HEK293T (cell line): ENCODE results near the gene MFRP.
A peak's percentile ranks its signal among the peaks of the same experiment; 100 is the strongest.

Source experiments
- CTCF ChIA-PET: fragments of 350-600 bp; formaldehyde crosslinking; extraction: SDS; loops from one replicate; lab custom pipeline; 2021; ENCODE audit warnings: antibody characterized with exemption, inconsistent platforms; lab: Yijun Ruan, JAX
- POLR2A ChIA-PET: fragments of 350-600 bp; formaldehyde crosslinking; extraction: SDS; loops from one replicate; lab custom pipeline; 2020; ENCODE audit warnings: antibody characterized with exemption, inconsistent platforms; lab: Yijun Ruan, JAX
- DNase-seq: peaks from one replicate; pipeline ENCODE4 v3.0.0; 2012; ENCODE audit warnings: mixed read lengths; ENCODE audit errors: extremely low spot score
- ARNT ChIP-seq: fragments of 450-650 bp; IDR thresholded peaks from 2 replicates; pipeline ENCODE4 v1.6.1; 2017; ENCODE audit warnings: mild to moderate bottlenecking
- BHLHE40 ChIP-seq: fragments of 450-650 bp; IDR thresholded peaks from 2 replicates; pipeline ENCODE4 v1.6.1; 2016; ENCODE audit warnings: mild to moderate bottlenecking, moderate library complexity, borderline replicate concordance
- CTBP1 ChIP-seq: fragments of 450-650 bp; IDR thresholded peaks from 2 replicates; pipeline ENCODE4 v1.6.1; 2016; ENCODE audit warnings: borderline replicate concordance
- ELF4 ChIP-seq: fragments of 450-650 bp; IDR thresholded peaks from 2 replicates; pipeline ENCODE4 v1.6.1; 2017; ENCODE audit warnings: antibody characterized with exemption
- FOXA1 ChIP-seq: fragments of 450-650 bp; IDR thresholded peaks from 2 replicates; pipeline ENCODE4 v1.6.1; 2016; ENCODE audit warnings: mild to moderate bottlenecking
- FOXK2 ChIP-seq: fragments of 450-650 bp; IDR thresholded peaks from 2 replicates; pipeline ENCODE4 v1.6.1; 2016; ENCODE audit warnings: mild to moderate bottlenecking
- FOXM1 ChIP-seq: fragments of 450-650 bp; IDR thresholded peaks from 2 replicates; pipeline ENCODE4 v1.6.1; 2017; ENCODE audit warnings: mild to moderate bottlenecking, borderline replicate concordance
- HDGF ChIP-seq: fragments of 450-650 bp; IDR thresholded peaks from 2 replicates; pipeline ENCODE4 v1.6.1; 2017; ENCODE audit warnings: antibody characterized with exemption, borderline replicate concordance
- L3MBTL2 ChIP-seq: fragments of 450-650 bp; conservative IDR thresholded peaks from 2 replicates; pipeline ENCODE4 v1.6.1; 2016; ENCODE audit warnings: mild to moderate bottlenecking
- LEF1 ChIP-seq: fragments of 450-650 bp; IDR thresholded peaks from 2 replicates; pipeline ENCODE4 v1.6.1; 2017; ENCODE audit warnings: mild to moderate bottlenecking, borderline replicate concordance
- NFRKB ChIP-seq: fragments of 450-650 bp; IDR thresholded peaks from 2 replicates; pipeline ENCODE4 v1.6.1; 2016; ENCODE audit warnings: mild to moderate bottlenecking, moderate library complexity
- PKNOX1 ChIP-seq: fragments of 450-650 bp; IDR thresholded peaks from 2 replicates; pipeline ENCODE4 v1.6.1; 2016
- SP1 ChIP-seq: fragments of 450-650 bp; IDR thresholded peaks from 2 replicates; pipeline ENCODE4 v1.6.1; 2017
- SUZ12 ChIP-seq: fragments of 450-650 bp; IDR thresholded peaks from 2 replicates; pipeline ENCODE4 v1.6.1; 2016; ENCODE audit warnings: mild to moderate bottlenecking
- TARDBP ChIP-seq: fragments of 450-650 bp; IDR thresholded peaks from 2 replicates; pipeline ENCODE4 v1.6.1; 2016
- ZNF384 ChIP-seq: fragments of 450-650 bp; IDR thresholded peaks from 2 replicates; pipeline ENCODE4 v1.6.1; 2016

Gene MFRP

DNA sequence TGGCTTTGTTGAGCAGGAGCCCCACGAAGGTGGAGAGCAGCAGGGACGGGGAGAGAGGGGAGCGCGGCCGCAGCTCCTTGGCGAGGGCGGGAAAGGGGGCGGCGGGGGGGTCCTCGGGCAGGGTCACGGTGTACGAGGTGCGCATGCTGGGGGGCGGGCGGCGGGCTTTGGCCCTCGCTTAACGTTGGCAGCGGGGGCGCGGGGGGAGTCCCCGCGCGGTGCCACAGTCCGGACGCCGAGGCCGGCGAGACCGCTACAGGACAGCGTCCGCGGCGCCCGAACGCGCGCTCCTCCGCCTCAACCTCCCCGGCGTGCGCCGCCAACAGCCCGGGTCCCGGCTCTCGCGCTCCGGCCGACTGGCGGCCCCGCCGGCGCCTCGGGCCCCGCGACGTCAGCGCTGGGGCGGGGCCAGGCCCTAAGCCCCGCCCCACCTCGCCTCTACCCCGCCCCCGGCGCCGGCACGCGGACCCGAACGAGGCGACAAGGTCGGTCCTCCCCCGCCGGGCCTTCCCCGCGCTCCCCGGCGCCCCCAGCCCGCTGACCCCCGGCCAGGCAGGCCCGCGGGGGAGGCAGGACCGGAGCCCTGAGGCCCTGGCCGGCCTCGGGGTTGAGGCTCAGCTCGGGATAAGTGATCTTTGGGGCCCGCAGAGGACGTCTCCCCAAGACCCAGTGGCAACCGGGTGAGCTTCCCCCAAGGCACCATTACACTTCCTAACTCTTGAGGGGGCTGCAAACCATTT is 17.5 kb upstream of the MFRP start:
- peak; percentile 93 for DNase-seq
- POLR2A ChIA-PET: interaction anchor here (1.6 kb wide), 1 partner anchor 30 kb away, joined by 4 read pairs; the partner anchor contains the start of gene RNF26
- TF ChIP-seq ARNT (no peak), L3MBTL2 (peak; percentile 32; the same call in 1 of the 2 replicates), ZNF384 (no peak)
- CTCF ChIA-PET: interaction anchor here (1.3 to 1.6 kb wide), 4 partner anchors 8 to 26 kb away, joined by 3 to 7 read pairs (median 4); partner anchors contain the start of gene C1QTNF5

GRCh38 chr11:119363081-119363850 is 16.8 kb upstream of the MFRP start:
- ChIA-PET CTCF (interaction anchor here (0.7 to 2.3 kb wide), 3 partner anchors 23 to 216 kb away, joined by 4 to 11 read pairs (median 8); no protein-coding TSS in a partner anchor), POLR2A (no interaction called here)
- TF ChIP-seq PKNOX1: no peak
- TF ChIP-seq LEF1: no peak
- no peak for TF ChIP-seq ARNT
- TF ChIP-seq ZNF384: no peak
- no peak for TF ChIP-seq FOXK2
- no peak for TF ChIP-seq SUZ12
- TF ChIP-seq HDGF: no peak
- no peak for TF ChIP-seq ELF4
- no peak for TF ChIP-seq BHLHE40
- TF ChIP-seq SP1: no peak
- no peak for TF ChIP-seq NFRKB
- TF ChIP-seq CTBP1: no peak
- TF ChIP-seq FOXM1: no peak
- no peak for TF ChIP-seq TARDBP
- TF ChIP-seq L3MBTL2: no peak
- no peak for DNase-seq

DNA sequence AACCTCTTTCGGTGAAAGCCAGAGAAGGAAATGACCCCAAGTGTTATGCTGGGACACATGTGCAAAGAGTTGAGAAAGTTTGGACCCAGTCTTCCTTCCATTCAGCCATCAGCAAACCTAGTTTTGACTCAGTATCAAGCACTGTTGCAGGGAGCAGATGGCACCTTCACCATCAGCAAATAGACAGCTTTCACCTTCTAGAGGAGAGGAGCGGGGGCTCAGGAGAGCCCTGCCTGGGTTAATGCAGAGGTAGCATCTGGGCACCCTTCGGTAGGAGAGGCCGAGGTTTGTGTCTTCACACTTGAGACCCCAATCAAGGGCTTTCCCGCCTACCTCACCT is 16.2 kb upstream of the MFRP start:
- ChIA-PET POLR2A (interaction anchor here (1.4 kb wide), 1 partner anchor 24 kb away, joined by 4 read pairs; no protein-coding TSS in a partner anchor), CTCF (interaction anchor here (0.7 to 2.4 kb wide), 4 partner anchors 18 to 216 kb away, joined by 4 to 11 read pairs (median 8); partner anchors contain the start of gene USP2)

GRCh38 chr11:119361941-119362725 is 15.6 kb upstream of the MFRP start:
- CTCF ChIA-PET: interaction anchor here (0.6 to 2.4 kb wide), 8 partner anchors 8 to 215 kb away, joined by 3 to 11 read pairs (median 6); partner anchors contain the start of gene USP2
- DNase-seq: no peak
- POLR2A ChIA-PET: interaction anchor here (0.9 to 1.4 kb wide), 3 partner anchors 19 to 28 kb away, joined by 3 to 4 read pairs (median 4); partner anchors contain the start of gene RNF26
- TF ChIP-seq TARDBP: no peak
- no peak for TF ChIP-seq BHLHE40
- no peak for TF ChIP-seq SP1
- no peak for TF ChIP-seq CTBP1
- TF ChIP-seq ELF4: no peak
- no peak for TF ChIP-seq ZNF384
- no peak for TF ChIP-seq NFRKB
- no peak for TF ChIP-seq FOXA1
- no peak for TF ChIP-seq PKNOX1
- no peak for TF ChIP-seq LEF1
- TF ChIP-seq L3MBTL2: no peak
- no peak for TF ChIP-seq FOXK2
- TF ChIP-seq ARNT: no peak
- TF ChIP-seq FOXM1: no peak
- TF ChIP-seq SUZ12: no peak
- no peak for TF ChIP-seq HDGF

More for the DNA sequence above, 16.2 kb upstream of the MFRP start:
- no peak for DNase-seq
- no peak for TF ChIP-seq SP1
- TF ChIP-seq TARDBP: no peak
- no peak for TF ChIP-seq CTBP1
- TF ChIP-seq FOXM1: no peak
- TF ChIP-seq ZNF384: no peak
- no peak for TF ChIP-seq HDGF
- no peak for TF ChIP-seq ELF4
- no peak for TF ChIP-seq SUZ12
- TF ChIP-seq PKNOX1: no peak
- TF ChIP-seq FOXA1: no peak
- no peak for TF ChIP-seq ARNT
- TF ChIP-seq BHLHE40: no peak
- TF ChIP-seq NFRKB: no peak
- TF ChIP-seq FOXK2: no peak
- TF ChIP-seq LEF1: no peak
- TF ChIP-seq L3MBTL2: no peak; the same call in 1 of the 2 replicates
